ENCODE measurements around the gene GCDH. TPM values are rescaled to one million over a fixed set of nuclear protein-coding genes. Genes with fewer than 3 reads are reported as not detected.
"Not testable (repeated sequence)": the region's sequence is repeated elsewhere in the genome, so short reads cannot be mapped to it uniquely, and the experiment has no call there.

Gene GCDH
- polyA plus RNA-seq, 1 donor (not counting 4 experiments of a cell fraction or from before 2014, with no cell fraction given): 11.5 TPM

GRCh38 chr19:12843328-12843727 is 47.6 kb upstream of the GCDH start:
- Histone ChIP-seq H3K79me2 (ENCODE audit: control insufficient read depth, insufficient read depth, low read length) (no peaks in the 10 kb centered on the region), H3K4me3 (ENCODE audit: control insufficient read depth in 2 of 3, extremely low read depth in 1 of 3, insufficient read depth in 2 of 3, low read depth in 1 of 3, low read length in 3 of 3) (no peak overlapping the region), H3K4me2 (ENCODE audit: control insufficient read depth, extremely low read depth, insufficient read depth, low read depth, low read length) (no peak overlapping the region), H3K27me3 (ENCODE audit: control insufficient read depth, extremely low read depth, insufficient read depth, low read length) (peaks cover 31% of the 10 kb centered on the region), H3K9me3 (ENCODE audit: control insufficient read depth, low read depth, low read length) (no peaks in the 10 kb centered on the region), H3K36me3 (ENCODE audit: control insufficient read depth in 2 of 2, extremely low read depth in 1 of 2, insufficient read depth in 2 of 2, low read length in 2 of 2) (no peaks in the 10 kb centered on the region), H3K4me1 (ENCODE audit: control insufficient read depth, extremely low read depth, insufficient read depth, low read length) (peaks cover 14% of the 10 kb centered on the region), H3K9me1 (ENCODE audit: control insufficient read depth, extremely low read depth, insufficient read depth, low read length) (no peaks in the 10 kb centered on the region), H3K9ac (ENCODE audit: control insufficient read depth, extremely low read depth, insufficient read depth, low read length) (no peak overlapping the region), H3K27ac (ENCODE audit: control insufficient read depth, insufficient read depth, low read length) (no peak overlapping the region), H4K20me1 (ENCODE audit: control insufficient read depth, extremely low read depth, insufficient read depth, low read length) (no peaks in the 10 kb centered on the region), H2AFZ (ENCODE audit: control insufficient read depth, low read length) (no peak overlapping the region)
- no peak for TF ChIP-seq CTCF (optimal IDR thresholded peaks at IDR 0.05 in 1 of 3, IDR thresholded peaks at IDR 0.05 in 1 of 3, conservative IDR thresholded peaks at IDR 0.05 in 1 of 3; ENCODE audit: extremely low read depth in 1 of 3, insufficient read depth in 2 of 3, low read length in 3 of 3)
- TF ChIP-seq EZH2 (IDR thresholded peaks at IDR 0.05; ENCODE audit: low read length): no peak
- DNase-seq (ENCODE audit: low read depth, low spot score) (no peak), FAIRE-seq (no peak)
- dilution Hi-C loops (cut with MboI; ENCODE audit: extremely low pct_ligation_motif_present, low sequenced_read_pairs): no loop called here

GRCh38 chr19:12843999-12844732 is 46.8 kb upstream of the GCDH start:
- dilution Hi-C loops (cut with MboI; ENCODE audit: extremely low pct_ligation_motif_present, low sequenced_read_pairs): no loop called here
- no peaks in the 10 kb centered on the region for H3K9me3 ChIP-seq (ENCODE audit: control insufficient read depth, low read depth, low read length)
- FAIRE-seq (no peak), DNase-seq (ENCODE audit: low read depth, low spot score) (no peak)
- TF ChIP-seq CTCF (optimal IDR thresholded peaks at IDR 0.05 in 1 of 3, IDR thresholded peaks at IDR 0.05 in 1 of 3, conservative IDR thresholded peaks at IDR 0.05 in 1 of 3; ENCODE audit: extremely low read depth in 1 of 3, insufficient read depth in 2 of 3, low read length in 3 of 3): no peak
- no peak for TF ChIP-seq EZH2 (IDR thresholded peaks at IDR 0.05; ENCODE audit: low read length)
- H3K4me1 ChIP-seq (ENCODE audit: control insufficient read depth, extremely low read depth, insufficient read depth, low read length): peaks cover 14% of the 10 kb centered on the region
- H3K4me3 ChIP-seq (ENCODE audit: control insufficient read depth in 2 of 3, extremely low read depth in 1 of 3, insufficient read depth in 2 of 3, low read depth in 1 of 3, low read length in 3 of 3): no peak overlapping the region
- no peak overlapping the region for H3K9ac ChIP-seq (ENCODE audit: control insufficient read depth, extremely low read depth, insufficient read depth, low read length)
- H3K36me3 ChIP-seq (ENCODE audit: control insufficient read depth in 2 of 2, extremely low read depth in 1 of 2, insufficient read depth in 2 of 2, low read length in 2 of 2): no peaks in the 10 kb centered on the region
- no peaks in the 10 kb centered on the region for H4K20me1 ChIP-seq (ENCODE audit: control insufficient read depth, extremely low read depth, insufficient read depth, low read length)
- no peak overlapping the region for H2AFZ ChIP-seq (ENCODE audit: control insufficient read depth, low read length)
- H3K79me2 ChIP-seq (ENCODE audit: control insufficient read depth, insufficient read depth, low read length): no peaks in the 10 kb centered on the region
- no peak overlapping the region for H3K27ac ChIP-seq (ENCODE audit: control insufficient read depth, insufficient read depth, low read length)
- no peak overlapping the region for H3K4me2 ChIP-seq (ENCODE audit: control insufficient read depth, extremely low read depth, insufficient read depth, low read depth, low read length)
- H3K27me3 ChIP-seq (ENCODE audit: control insufficient read depth, extremely low read depth, insufficient read depth, low read length): peaks cover 26% of the 10 kb centered on the region
- H3K9me1 ChIP-seq (ENCODE audit: control insufficient read depth, extremely low read depth, insufficient read depth, low read length): no peaks in the 10 kb centered on the region

GRCh38 chr19:12846613-12847012 is 44.3 kb upstream of the GCDH start:
- H3K79me2 ChIP-seq (ENCODE audit: control insufficient read depth, insufficient read depth, low read length); H3K4me2 ChIP-seq (ENCODE audit: control insufficient read depth, extremely low read depth, insufficient read depth, low read depth, low read length); H3K36me3 ChIP-seq (ENCODE audit: control insufficient read depth in 2 of 2, extremely low read depth in 1 of 2, insufficient read depth in 2 of 2, low read length in 2 of 2); H3K4me1 ChIP-seq (ENCODE audit: control insufficient read depth, extremely low read depth, insufficient read depth, low read length); H3K27me3 ChIP-seq (ENCODE audit: control insufficient read depth, extremely low read depth, insufficient read depth, low read length); H2AFZ ChIP-seq (ENCODE audit: control insufficient read depth, low read length); dilution Hi-C loops (cut with MboI; ENCODE audit: extremely low pct_ligation_motif_present, low sequenced_read_pairs); DNase-seq (ENCODE audit: low read depth, low spot score); H3K27ac ChIP-seq (ENCODE audit: control insufficient read depth, insufficient read depth, low read length); H3K9me3 ChIP-seq (ENCODE audit: control insufficient read depth, low read depth, low read length); H3K9me1 ChIP-seq (ENCODE audit: control insufficient read depth, extremely low read depth, insufficient read depth, low read length); H4K20me1 ChIP-seq (ENCODE audit: control insufficient read depth, extremely low read depth, insufficient read depth, low read length); H3K4me3 ChIP-seq (ENCODE audit: control insufficient read depth in 2 of 3, extremely low read depth in 1 of 3, insufficient read depth in 2 of 3, low read depth in 1 of 3, low read length in 3 of 3); FAIRE-seq; H3K9ac ChIP-seq (ENCODE audit: control insufficient read depth, extremely low read depth, insufficient read depth, low read length): not testable (repeated sequence)
